Stimulated activated CD8-positive, alpha-beta memory T cell treated with anti-CD3 and anti-CD28 coated beads, Interleukin-7, amount 100 ng/mL, for 1 hour (primary cell): Measurements from ENCODE around the gene SLC22A5.
A peak's percentile ranks its signal among the peaks of the same experiment; 100 is the strongest.

Source experiments
- DNase-seq, 2 donors: peaks; one replicate each; pipeline ENCODE4 v3.0.0-alpha.2; 2020; ENCODE audit warnings: low read depth in 2 of 2

The SLC22A5 gene

DNA sequence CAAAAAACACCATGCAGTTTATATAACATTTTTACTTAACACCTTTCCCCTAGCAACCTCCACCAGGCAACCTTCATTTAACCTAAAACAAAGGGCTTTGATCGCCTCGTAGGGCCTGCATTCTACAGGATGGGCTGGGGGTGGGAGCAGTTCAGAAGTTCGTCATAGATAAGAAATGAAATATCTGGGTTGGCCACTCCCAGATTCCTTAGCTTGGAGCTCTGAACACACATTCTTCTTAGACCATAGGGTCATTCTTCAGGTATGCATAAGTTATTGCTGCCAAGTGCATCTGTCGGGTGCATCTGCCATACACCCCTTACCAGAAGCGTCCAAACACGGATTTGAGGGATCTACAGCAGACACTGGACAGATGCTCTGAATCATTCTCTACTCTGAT lies 4.3 kb upstream of the SLC22A5 start:
- DNase-seq: no peak

DNA sequence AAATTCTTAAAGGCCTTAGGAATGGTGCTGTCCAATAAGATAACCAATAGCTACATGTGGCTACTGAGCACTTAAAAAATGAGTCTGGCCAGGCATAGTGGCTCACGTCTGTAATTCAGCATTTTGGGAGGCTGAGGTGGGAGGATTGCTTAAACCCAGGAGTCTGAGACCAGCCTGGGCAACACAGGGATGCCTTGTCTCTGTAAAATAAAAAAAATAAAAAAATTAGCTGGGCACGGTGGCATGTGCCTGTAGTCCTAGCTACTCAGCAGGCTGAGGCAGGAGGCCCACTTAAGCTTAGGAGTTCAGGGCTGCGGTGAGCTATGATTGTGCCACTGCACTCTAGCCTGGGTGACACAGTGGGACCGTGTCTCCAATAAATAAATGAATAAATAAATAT lies 1.3 kb upstream of the SLC22A5 start:
- DNase-seq: no peak

DNA sequence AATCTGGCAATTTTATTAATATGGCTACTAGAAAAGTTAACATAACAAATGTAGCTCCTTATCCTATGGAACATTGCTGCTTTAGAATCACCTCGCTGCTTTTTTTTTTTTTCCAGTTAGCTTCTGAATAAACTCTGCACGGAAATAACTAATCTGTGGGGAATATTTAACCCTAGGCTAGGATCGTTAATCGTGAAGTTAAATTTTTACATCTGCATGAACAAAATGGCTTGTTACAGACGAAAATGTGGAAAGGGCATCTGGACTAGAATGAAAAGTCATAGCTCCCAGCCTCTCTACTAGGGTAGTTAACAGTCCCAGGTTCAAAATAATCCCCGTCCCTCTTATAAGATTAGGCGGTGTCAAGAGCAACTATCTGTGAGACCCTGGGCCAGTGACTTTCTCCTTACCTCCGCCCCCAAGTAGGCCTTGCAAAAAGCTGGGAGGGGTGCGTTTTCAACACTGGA lies 470 bp upstream of the SLC22A5 start:
- DNase-seq: no peak

DNA sequence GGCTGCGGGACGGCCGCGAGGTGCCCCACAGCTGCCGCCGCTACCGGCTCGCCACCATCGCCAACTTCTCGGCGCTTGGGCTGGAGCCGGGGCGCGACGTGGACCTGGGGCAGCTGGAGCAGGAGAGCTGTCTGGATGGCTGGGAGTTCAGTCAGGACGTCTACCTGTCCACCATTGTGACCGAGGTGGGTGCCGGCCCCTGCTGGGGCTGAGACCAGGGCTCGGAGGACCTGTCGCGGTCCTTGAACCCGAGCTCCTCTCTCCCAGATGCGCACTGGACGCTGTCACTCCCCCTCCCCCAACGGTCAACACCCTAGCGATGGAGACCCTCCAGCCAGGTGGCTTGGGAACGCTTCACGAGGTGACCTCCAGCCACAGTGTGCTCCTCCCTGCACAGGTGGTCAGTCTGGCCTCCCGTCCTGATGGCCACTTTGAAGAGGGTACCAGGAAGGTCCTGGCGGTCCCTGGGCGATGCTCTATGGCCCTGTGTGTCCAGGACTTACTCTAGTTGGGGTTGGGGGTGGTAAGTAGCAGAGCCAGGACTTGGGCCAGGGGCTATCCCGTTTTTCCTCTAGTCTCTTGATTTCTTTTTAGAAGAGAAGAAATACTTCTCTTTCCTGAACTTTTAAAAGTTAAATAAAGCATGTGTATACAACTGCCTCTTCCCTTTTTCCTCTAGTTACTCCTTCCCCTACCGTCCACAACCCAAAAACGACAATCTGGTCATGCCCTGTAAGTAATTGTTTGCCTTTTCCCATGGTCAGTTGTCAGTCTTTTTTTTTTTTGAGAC lies 866 bp downstream of the SLC22A5 start:
- DNase-seq: no peak

DNA sequence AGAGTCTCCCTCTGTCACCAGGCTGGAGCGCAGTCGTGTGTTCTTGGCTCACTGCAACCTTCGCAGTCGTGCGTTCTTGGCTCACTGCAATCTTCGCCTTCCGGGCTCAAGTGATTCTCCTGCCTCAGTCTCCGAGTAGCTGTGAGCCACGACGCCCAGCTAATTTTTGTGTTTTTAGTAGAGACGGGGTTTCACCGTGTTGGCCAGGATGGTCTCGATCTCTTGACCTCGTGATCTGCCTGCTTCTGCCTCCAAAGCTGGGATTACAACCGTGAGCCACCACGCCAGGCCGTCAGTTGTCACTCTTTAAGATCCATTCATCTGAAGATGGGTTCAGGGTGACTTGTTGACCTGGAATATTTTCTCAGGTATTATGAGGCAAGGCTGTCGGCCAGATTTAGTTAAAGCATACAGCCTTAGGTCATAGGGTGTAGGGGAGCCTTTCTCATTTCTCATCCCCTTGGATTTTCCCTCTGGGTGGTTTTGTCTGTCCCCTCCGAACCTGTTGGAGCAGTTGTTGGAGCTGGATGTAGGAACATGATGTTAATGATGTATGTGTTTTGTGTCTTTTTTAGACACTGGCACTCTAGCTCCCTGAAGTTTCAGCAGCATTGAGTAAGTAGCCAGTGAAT lies 1.6 kb downstream of the SLC22A5 start:
- DNase-seq: no peak

DNA sequence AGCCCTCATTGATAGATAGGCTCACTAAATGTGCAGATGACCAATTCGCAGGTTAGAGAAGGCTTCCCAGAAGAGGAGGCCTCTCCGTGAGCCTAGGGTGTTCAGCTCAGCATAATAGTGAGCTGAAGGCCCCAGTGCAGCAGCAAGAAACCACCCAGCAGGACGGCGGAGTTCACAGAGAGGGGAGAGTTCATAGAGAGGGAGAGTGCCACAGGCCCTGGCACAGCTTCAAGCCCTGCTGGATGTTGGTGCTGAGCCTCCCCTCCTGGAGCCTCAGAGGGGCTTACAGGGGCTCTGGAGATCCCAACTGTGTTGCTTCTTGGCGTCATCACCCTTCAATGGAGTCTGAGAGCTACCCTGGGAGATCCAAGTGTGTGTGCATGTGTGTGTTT lies 2.1 kb downstream of the SLC22A5 start:
- no peak for DNase-seq

DNA sequence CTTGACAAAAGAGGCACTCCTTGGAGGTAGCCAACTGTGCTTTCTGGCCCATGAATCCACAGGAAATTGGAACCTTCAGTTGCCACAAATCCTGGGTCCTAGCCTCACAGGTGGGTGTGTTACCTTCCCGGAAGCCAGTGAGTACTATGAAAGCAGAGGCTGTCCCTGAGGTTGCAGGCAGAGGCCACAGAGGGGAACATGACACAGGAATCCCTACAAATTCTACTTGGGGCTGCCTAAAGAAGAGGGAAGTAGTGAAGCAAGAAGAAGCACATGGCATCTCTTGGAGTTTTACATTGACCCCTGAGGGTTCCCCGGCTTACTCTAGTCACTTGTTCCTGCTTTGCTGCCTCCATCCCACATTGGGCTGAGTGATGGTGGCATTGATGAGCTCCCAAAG lies 2.6 kb downstream of the SLC22A5 start:
- no peak for DNase-seq

DNA sequence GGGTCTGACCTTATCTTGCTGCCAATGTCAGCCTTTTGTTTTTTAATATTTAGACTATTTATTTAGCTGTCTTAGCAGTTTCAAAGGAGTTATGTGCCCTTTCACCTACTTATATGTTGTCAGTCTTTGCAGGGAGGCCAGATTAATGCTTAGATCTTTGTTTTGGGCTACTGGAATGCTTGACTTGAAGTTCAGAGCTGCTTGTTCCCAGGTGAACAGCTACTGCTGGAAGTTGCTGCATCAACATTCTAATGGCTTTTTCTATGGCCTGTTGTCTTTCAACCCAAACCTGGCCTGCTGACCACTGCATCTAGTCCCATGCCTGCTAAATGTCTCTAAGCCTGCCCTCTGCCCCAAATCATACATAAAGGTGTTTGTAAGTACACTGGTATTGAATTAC lies 3.0 kb downstream of the SLC22A5 start:
- no peak for DNase-seq

DNA sequence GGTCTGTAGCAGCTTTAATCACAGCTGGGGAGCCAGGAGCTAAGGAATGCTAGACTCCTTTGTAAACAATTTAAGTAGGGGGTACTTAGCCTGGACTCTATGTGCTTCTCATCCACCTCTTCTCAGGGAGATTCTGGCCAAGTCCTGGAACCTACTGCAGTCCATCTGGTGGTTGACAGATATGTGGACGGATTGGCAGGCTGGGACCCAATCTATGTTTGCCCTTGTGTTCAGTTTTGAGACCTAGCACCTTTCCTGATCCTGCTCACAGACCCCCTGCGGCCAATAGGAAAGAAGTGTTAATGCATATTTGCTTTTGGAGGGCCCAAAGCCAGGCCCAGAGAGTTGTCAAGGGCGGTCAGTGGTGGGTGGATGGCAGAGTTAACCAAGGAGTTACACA lies 6.4 kb downstream of the SLC22A5 start:
- no peak for DNase-seq

DNA sequence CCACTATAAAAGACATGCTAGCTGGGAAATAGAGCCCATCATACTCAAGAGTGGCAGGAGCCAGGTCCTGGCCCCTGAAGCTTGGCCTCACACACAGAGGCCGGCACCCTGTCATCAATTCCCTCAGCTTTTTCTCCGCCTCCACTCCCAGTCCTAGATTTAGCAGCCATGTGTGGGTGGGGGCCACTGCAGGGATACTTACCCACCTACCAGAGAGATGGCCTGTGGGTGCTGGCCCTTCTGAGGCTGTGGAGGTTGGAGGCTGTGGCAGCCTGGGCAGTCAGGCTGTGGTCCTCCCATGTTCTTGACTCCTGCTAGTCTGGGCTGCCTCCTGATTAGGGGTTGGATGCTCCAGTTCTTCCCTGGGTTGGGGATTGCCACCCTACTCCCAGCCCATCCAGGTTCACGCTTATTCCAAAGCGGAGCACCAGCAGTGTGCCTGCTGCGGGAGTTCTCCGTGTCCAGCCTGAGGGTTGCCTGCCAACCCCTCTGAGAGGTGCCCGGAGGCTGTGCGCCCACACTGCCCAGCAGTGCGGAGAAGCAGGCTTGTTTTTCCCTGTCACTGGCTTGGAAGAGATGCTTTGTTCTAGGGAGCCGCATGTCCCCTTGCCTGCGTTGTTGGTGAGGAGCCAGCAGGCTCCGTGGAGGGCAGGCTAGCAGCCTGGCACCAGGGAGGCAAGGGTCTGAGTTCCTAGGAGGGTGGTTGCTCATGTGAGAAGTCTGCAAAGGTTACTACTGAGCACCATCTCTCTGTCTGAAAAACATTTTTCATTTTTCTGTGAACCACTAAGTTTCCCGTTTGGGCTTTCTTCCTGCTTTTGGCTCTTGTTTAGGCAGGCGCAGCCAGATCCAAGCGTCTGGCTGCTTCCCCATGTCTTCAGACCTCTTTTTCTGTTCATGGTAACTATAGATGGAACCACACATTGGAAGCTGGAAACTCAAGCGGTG lies 7.5 kb downstream of the SLC22A5 start:
- no peak for DNase-seq

DNA sequence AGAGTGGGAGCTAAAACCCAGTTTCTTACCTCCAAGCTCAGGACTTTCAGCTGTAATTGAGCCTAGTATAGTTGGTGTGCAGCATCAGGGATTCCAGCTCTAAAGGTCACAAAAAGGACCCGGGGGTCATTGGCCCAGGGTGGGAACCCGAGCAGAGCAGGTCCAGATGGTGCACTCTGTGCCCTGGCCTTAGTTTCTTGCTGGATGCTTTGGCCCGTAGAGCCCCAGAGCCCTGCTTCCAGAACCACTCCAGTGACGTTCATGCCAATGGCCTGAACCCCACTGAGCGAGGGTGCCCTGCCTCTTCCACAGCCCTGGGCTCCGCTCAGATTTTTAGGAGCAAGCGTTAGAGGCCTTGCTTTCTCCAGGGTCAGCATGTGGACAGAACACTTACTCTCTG lies 8.2 kb downstream of the SLC22A5 start:
- DNase-seq: no peak

DNA sequence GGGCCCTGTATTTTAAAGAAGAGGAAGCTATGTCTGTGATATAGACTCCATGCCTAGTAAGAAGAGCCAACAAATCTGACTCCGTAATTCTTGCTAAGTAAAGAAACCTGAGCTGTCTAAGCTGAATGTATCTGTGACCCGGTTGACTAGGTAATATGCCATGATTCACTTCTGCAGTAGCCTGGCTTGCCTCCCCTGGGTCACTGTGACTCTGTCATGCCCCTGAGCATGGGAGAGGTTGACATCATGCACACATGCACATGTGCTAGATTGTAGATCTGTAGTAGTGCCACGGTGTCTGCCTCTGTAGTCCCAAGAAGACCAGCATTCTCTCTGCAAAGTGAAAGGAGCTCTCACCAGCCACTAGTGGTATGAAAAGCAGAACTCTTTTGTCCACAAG lies 9.1 kb downstream of the SLC22A5 start:
- no peak for DNase-seq

DNA sequence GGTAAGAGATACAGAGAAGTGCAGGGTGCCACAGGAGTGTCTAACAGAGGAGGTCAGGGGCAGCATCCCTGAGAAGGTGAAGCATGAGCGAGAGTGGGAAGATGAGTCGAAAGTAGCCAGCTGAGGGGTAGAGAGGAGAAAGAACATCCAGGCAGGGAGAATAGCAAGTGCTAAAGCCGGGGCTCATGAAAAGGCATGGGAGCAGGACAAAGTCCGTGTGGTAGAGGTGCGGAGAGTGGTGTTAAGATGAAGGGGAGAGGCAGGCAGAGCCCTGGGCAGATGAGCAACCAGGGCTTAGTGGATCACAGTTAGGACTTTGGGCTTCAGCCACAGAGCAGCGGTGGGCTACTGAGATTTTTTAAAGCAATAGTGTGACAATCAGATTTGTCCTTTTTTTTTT lies 10.5 kb downstream of the SLC22A5 start:
- no peak for DNase-seq

DNA sequence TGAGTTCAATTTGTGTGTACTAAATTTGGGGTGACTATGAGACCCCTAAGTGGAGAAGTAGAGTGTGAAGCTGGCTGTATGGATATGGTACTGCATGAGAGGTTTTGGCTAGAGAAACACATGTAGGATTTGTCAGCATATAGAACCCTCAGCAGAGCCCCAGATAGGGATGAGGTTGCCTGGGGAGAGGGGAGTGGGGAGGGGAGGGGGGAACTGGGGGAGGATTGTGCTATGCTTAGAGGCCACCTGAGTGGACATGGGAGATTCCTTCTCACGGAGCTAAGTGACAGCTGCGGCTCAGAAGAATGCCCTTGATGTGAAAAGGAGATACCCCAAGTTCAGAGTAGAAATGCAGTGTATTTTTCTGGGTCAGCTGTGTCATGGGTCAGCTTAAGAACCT lies 11.2 kb downstream of the SLC22A5 start:
- DNase-seq: no peak

DNA sequence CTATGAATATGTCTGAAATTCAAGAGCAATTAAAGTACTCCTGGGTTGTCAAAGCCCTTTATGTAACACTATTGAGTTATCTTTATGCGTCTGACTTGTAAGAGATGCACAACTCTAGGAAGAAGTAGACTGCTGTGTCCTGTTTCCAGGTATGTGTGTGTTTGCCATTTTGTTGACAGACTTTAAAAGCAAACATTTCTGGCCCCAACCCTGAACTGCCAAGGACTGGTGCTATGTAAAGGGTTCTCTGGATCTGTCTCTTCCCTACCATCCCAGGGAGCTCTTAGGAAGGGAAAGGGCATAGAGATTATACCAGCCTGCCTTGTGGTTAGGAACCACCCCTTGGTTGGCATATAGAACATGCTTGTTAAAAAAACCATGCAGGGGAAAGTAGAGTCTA lies 12.1 kb downstream of the SLC22A5 start:
- DNase-seq: no peak

DNA sequence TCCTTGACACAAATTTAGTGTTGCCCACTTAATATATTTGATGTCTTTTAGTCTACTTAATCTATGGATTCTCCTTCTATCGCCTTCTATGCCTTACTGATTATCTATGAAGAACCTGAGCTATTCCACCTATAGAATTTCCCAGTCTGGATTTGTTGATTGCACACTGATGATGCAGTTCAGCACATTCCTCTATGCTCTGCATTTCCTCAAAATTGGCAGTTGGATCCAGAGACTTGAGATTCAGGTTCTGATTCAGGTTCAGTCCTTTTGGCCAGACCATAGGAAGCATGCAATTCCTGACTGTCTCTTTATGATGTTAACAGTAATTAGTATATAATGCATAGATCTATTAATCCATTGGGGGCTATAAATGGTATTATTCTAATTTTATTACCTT lies 13.8 kb downstream of the SLC22A5 start:
- no peak for DNase-seq

DNA sequence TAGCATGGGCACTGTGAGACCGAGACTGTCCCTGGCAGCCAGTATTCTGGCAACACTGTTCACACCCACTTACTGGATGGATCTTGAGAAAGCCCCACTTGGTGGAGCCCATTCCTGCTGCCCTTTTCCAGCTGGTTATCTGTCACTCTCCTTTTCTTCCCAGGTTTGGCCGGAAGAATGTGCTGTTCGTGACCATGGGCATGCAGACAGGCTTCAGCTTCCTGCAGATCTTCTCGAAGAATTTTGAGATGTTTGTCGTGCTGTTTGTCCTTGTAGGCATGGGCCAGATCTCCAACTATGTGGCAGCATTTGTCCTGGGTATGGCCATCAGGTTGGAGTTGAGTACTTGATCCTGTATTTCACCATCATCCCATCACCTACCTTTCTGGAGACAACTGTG lies 14.5 kb downstream of the SLC22A5 start:
- no peak for DNase-seq

DNA sequence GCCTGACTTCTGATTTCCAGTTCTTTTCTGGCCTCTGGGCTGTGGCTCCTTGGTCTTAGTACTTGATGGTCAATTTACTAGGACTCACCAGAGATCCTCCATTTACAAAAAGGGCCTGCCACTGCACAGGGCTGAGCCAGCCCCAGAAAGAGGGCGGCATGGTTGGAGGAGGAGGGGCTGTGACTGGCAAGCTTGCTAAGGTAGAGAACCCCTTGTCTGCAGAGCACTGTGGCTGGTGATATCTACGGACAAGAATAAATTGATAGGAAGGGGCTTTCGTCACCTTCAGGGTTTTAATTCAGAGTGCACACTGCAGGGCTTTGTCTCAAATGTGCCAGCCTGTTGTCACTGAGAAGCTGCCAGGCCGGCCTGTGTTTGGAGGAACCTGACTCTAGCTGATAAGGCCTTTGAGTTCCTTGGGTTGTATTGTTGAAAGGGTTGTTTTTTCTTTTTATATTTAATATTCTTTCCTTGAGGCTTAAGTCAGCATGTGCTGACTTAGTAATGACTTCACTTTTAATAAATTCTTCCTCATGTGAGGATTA lies 15.1 kb downstream of the SLC22A5 start:
- no peak for DNase-seq

DNA sequence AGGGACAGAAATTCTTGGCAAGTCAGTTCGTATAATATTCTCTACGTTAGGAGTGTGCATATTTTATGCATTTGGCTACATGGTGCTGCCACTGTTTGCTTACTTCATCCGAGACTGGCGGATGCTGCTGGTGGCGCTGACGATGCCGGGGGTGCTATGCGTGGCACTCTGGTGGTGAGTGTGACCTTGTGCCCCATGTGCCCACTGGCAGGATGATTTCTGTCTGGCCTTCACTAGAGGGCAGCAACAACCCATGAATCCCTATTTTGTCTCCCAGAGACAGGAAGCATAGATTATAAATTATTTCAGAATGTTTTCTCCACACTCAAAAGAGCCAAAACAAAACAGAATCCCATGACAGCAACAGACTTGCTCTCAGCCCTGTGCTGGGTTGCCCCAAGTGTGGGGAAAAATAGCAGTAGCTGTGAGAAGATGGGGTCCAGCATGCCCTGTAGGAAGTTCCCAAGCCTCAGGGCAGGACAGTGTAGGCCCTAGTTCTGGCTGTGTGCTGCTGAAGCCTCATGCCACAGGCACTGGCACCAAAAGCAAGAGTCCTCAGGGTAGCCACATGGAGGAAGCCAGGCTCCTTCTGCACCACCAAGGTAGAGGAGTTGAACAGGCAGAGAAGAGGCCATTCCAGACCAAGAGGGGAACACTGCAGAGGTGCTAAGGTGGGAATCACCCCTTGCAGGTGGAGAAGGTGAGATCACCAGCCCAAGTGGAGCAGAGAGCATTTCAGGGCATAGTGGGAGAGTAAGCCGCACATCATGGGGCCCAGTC lies 16.0 kb downstream of the SLC22A5 start:
- DNase-seq: peak; percentile 22 to 32

DNA sequence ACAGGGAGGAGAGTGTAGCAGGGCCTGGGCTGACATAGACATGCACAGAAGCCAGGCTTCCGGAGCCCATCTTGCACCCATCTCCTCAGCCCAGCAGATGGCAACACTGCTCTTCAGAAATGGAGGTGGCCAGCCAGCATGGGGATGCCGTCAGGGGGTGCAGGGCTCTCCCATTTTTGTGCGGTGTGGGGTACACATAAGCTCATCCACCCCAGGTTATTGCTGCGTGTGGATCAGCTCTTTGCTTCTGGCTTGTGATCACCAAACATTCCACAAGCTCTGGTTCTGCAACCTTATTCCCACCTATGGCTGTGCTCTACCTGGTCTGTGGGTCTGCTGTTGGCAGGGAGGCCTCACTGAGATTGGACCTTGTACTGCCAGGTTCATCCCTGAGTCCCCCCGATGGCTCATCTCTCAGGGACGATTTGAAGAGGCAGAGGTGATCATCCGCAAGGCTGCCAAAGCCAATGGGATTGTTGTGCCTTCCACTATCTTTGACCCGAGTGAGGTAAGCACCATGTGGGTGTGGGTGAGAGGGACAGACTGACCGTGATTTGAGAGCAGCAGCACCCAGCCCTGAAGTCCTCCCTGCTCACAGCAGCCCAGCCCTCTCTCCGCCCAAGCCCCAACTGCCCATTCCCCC lies 17.3 kb downstream of the SLC22A5 start:
- DNase-seq: peak; percentile 48 to 50

DNA sequence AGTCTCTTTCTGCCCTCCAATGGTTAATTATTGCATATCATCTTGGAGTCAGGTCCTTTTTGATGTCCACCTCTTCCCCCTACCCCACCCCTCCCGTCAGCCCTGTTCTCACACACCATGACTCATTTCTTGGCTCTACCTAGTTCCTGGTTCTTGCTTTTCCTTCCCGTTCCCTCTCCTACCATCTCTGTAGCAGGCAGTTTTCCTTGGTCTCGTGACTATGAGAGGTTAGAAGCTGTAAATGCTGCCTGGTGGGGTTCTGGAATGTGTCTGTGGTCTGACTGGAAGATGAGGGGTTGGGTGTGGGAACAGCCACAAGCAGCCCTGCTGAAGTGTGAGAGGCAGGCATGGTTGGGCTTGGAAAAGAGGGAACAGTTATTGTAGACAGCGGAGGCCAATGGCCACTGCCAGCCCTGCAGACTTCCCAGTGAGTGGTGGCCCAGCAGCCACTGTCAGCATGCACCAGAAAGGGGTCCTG lies 18.2 kb downstream of the SLC22A5 start:
- DNase-seq: no peak
